Measurements from ENCODE around the gene C10orf67. TPM values are rescaled to one million over a fixed set of nuclear protein-coding genes. Genes with fewer than 3 reads are reported as not detected.

The C10orf67 gene
- total RNA-seq, 1 experiment from 2014 or later: not detected

DNA sequence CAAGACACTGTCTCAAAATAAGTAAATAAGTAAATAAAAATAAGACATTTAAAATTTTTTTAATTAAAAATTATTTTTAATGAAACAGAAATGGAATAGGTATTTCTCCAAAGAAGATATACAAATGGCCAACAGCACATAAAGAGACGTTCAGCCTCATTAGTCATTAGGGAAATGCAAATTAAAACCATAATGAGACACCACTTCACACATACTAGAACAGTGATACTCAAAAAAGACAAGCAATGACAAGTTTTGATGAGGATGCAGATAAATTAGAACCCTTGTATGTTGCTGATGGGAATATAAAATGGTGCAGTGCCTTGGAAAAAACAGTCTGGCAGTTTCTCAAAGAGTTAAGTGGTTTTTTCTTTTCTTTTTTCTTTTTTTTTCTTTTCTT lies 26.5 kb upstream of the C10orf67 start:
- Histone ChIP-seq H3K18ac (ENCODE audit: insufficient read length, low read depth, low read length) (no peak overlapping the region), H3K9ac (ENCODE audit: extremely low read depth, insufficient read length, low read length) (no peak overlapping the region), H2AK5ac (ENCODE audit: insufficient read length, low read length) (no peak overlapping the region), H3K56ac (ENCODE audit: insufficient read length, low read depth, low read length) (no peak overlapping the region), H2BK5ac (ENCODE audit: insufficient read length, low read length) (no peak overlapping the region), H2BK15ac (ENCODE audit: low read depth, low read length) (no peak overlapping the region), H3K4me1 (ENCODE audit: insufficient read depth, low read length) (no peaks in the 10 kb centered on the region), H2BK20ac (ENCODE audit: low read depth, low read length, poor library complexity, severe bottlenecking) (no peak overlapping the region), H3K79me2 (ENCODE audit: insufficient read depth, low read length) (no peaks in the 10 kb centered on the region), H3T11ph (ENCODE audit: low read length) (no peak overlapping the region), H3K23ac (ENCODE audit: insufficient read length, low read depth, low read length) (no peak overlapping the region), H3K4ac (ENCODE audit: low read depth, low read length) (no peak overlapping the region), H3K27me3 (ENCODE audit: insufficient read depth, low read length) (no peaks in the 10 kb centered on the region), H3K14ac (ENCODE audit: insufficient read depth, low read length) (no peak overlapping the region), H3K9me3 (ENCODE audit: control insufficient read depth, low read depth, low read length) (no peaks in the 10 kb centered on the region), H3K23me2 (ENCODE audit: insufficient read length, low read depth, low read length, poor library complexity, severe bottlenecking) (no peaks in the 10 kb centered on the region), H4K20me1 (ENCODE audit: control insufficient read depth, insufficient read depth, insufficient read length) (no peaks in the 10 kb centered on the region), H4K5ac (ENCODE audit: insufficient read length, low read depth, low read length) (no peak overlapping the region), H3K4me2 (ENCODE audit: insufficient read depth, insufficient read length, low read length) (no peak overlapping the region), H2BK12ac (ENCODE audit: insufficient read length, low read depth, low read length) (no peak overlapping the region), H3K27ac (ENCODE audit: insufficient read length, low read depth, low read length) (no peak overlapping the region), H4K8ac (replicated peaks; ENCODE audit: insufficient read length, low read depth, low read length) (no peak overlapping the region), H2BK120ac (ENCODE audit: low read depth, low read length, poor library complexity, severe bottlenecking) (no peak overlapping the region), H3K79me1 (ENCODE audit: insufficient read depth, low read depth, low read length, poor library complexity, severe bottlenecking) (no peaks in the 10 kb centered on the region), H2AFZ (ENCODE audit: low read length) (no peak overlapping the region), H4K91ac (ENCODE audit: insufficient read length, low read depth, low read length) (no peak overlapping the region)
- Mint-ChIP-seq H3K9me3 (no peaks in the 10 kb centered on the region; a peak in 2 of 5 replicates), H3K27me3 (ENCODE audit: low read depth) (no peaks in the 10 kb centered on the region; the same call in 1 of the 2 replicates), H3K4me1 (peaks cover 9 to 11% of the 10 kb centered on the region in 2 experiments), H3K36me3 (ENCODE audit: insufficient read depth in 1 of 3, low read depth in 3 of 3) (peaks cover 0 to 2% (median 0%) of the 10 kb centered on the region in 3 experiments; a peak in 2 of 7 replicates), H3K4me3 (no peak overlapping the region), H3K27ac (no peak overlapping the region)
- WGBS (ENCODE audit: extremely low coverage, insufficient read length, low lambda C conversion rate): no CpG with 5 or more reads among the region's 1 CpG
- DNase-seq: no peak
- TF ChIP-seq, protein P1, sequence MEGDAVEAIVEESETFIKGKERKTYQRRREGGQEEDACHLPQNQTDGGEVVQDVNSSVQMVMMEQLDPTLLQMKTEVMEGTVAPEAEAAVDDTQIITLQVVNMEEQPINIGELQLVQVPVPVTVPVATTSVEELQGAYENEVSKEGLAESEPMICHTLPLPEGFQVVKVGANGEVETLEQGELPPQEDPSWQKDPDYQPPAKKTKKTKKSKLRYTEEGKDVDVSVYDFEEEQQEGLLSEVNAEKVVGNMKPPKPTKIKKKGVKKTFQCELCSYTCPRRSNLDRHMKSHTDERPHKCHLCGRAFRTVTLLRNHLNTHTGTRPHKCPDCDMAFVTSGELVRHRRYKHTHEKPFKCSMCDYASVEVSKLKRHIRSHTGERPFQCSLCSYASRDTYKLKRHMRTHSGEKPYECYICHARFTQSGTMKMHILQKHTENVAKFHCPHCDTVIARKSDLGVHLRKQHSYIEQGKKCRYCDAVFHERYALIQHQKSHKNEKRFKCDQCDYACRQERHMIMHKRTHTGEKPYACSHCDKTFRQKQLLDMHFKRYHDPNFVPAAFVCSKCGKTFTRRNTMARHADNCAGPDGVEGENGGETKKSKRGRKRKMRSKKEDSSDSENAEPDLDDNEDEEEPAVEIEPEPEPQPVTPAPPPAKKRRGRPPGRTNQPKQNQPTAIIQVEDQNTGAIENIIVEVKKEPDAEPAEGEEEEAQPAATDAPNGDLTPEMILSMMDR (conservative IDR thresholded peaks at IDR 0.05): no peak

All from H9 (cell line).